Measurements from ENCODE around the gene DNAH14. TPM values are rescaled to one million over a fixed set of nuclear protein-coding genes. Genes with fewer than 3 reads are reported as not detected.

DNAH14 gene
- total and polyA plus RNA-seq, 9 of the 15 experiments (the other 6 are each of a cell fraction or from before 2014, with no cell fraction given) = 58.4 to 142 (median 98.4) TPM

DNA sequence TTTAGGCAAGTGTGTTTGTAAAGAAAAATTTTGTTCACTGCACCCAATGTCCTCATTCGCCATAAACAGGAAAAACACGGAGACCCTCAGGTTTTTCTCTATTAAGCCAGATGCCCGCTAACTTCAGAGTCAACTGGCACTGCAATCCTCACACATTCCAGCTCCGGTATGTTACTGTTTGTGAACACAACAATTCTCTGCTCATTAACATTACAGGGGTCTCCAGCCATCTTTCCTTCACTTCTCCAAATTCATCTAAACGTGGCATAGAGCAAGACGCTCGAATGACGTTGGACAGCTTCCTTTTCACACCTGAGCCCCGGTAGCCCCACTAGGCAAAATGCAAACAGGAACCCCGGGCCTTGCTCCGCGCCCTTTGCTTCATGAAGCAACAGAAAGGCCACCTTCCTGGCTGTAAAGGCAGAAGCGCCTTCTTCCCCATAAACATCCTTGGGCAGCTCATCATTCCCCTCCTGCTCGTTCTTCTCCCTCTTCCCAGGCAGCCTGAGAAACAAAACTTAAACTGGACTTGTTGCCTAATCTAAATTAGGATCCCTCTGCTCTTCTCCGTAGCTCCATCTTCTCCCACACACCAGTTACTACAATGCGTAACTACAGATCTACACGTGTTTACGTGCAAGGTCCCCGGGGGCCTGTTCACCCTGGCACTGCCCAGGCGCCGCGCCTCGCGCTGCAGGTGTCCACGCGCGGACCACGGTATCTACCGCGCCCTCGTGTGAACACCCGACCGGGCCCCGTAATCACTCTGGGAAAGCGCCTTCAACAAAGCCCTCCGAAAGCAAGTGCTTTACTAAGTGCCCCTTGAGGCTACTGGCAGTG lies 497.1 kb downstream of the DNAH14 start (continued):
- TF ChIP-seq EHMT2 (IDR thresholded peaks at IDR 0.05) = 0 out of 2 replicates have a peak, but pooled peaks have one; percentile 7
- peak; percentile 0; the same call in 1 of the 2 replicates for TF ChIP-seq RBFOX2 (IDR thresholded peaks at IDR 0.05; ENCODE audit: low read depth, low read length)
- TF ChIP-seq HDAC3 (IDR thresholded peaks at IDR 0.05; ENCODE audit: borderline replicate concordance, partially characterized antibody) = no peak
- no peak for TF ChIP-seq TEAD4 (IDR thresholded peaks at IDR 0.05; ENCODE audit: low read length)
- TF ChIP-seq TEAD4 (CRISPR knock-in tag; IDR thresholded peaks at IDR 0.05; ENCODE audit: borderline replicate concordance) = no peak
- no peak for TF ChIP-seq ILK (tag; IDR thresholded peaks at IDR 0.05; ENCODE audit: borderline replicate concordance, low read depth)
- peak; percentile 70; the same call in 1 of the 2 replicates for TF ChIP-seq LARP7 (IDR thresholded peaks at IDR 0.05)
- TF ChIP-seq CBX8 (IDR thresholded peaks at IDR 0.05; ENCODE audit: borderline replicate concordance, extremely low read depth, low read depth, low read length, poor library complexity, severe bottlenecking) = no peak

All from K562 (cell line).